Mesenchymal stem cell (in vitro differentiated cells and primary cell): ENCODE measurements around the gene KIAA1671.
"Not testable (repeated sequence)": the region's sequence is repeated elsewhere in the genome, so short reads cannot be mapped to it uniquely, and the experiment has no call there.

Experiments used
- DNase-seq: peaks from one replicate; pipeline ENCODE4 v3.0.0-alpha.2; 2013
- H2AFZ ChIP-seq: one replicate; pipeline ENCODE4 v1.6.1; 2013; ENCODE audit warnings: low read depth, mild to moderate bottlenecking, control low read depth, inconsistent platforms, low read length, moderate library complexity
- H2AK5ac ChIP-seq: 2 replicates; pipeline ENCODE4 v1.6.1; 2013; ENCODE audit warnings: low read length, moderate library complexity, mild to moderate bottlenecking, inconsistent platforms; ENCODE audit not compliant: severe bottlenecking
- H2BK120ac ChIP-seq: one replicate; pipeline ENCODE4 v1.6.1; 2013; ENCODE audit warnings: low read depth, mild to moderate bottlenecking, inconsistent platforms, low read length, moderate library complexity
- H2BK12ac ChIP-seq, 2 experiments: one replicate each; pipeline ENCODE4 v1.6.1; 2013; ENCODE audit warnings: inconsistent platforms in 2 of 2, low read length in 2 of 2, mild to moderate bottlenecking in 2 of 2, moderate library complexity in 2 of 2, control low read depth in 1 of 2
- H2BK15ac ChIP-seq: one replicate; pipeline ENCODE4 v1.6.1; 2013; ENCODE audit warnings: mild to moderate bottlenecking, low read depth, inconsistent platforms; ENCODE audit not compliant: poor library complexity, severe bottlenecking
- H2BK5ac ChIP-seq: 2 replicates; pipeline ENCODE4 v1.6.1; 2013; ENCODE audit warnings: low read depth, mild to moderate bottlenecking, low read length, control low read depth, inconsistent platforms; ENCODE audit not compliant: poor library complexity, severe bottlenecking
- H3K14ac ChIP-seq, 2 experiments: one replicate each; pipeline ENCODE4 v1.6.1; 2013; ENCODE audit warnings: inconsistent platforms in 2 of 2, low read length in 2 of 2, control low read depth in 1 of 2, mild to moderate bottlenecking in 1 of 2, moderate library complexity in 1 of 2
- H3K18ac ChIP-seq, 2 experiments: one replicate each; pipeline ENCODE4 v1.6.1; 2013; ENCODE audit warnings: inconsistent platforms in 2 of 2, low read length in 2 of 2, control low read depth in 1 of 2, low read depth in 1 of 2, mild to moderate bottlenecking in 1 of 2
- H3K23ac ChIP-seq, 2 experiments: one replicate each; pipeline ENCODE4 v1.6.1; 2013; ENCODE audit warnings: inconsistent platforms in 2 of 2, low read length in 2 of 2, mild to moderate bottlenecking in 2 of 2, moderate library complexity in 2 of 2, control low read depth in 1 of 2
- H3K27ac ChIP-seq: 2 replicates; pipeline ENCODE4 v1.5.1; 2013; ENCODE audit warnings: mild to moderate bottlenecking, moderate library complexity, low read length, control low read depth, inconsistent platforms; ENCODE audit not compliant: poor library complexity, severe bottlenecking
- H3K27me3 ChIP-seq, 2 experiments: 2 replicates each; pipeline versions ENCODE4 v1.6.1 to v1.7.0; 2013; ENCODE audit warnings: low read length in 2 of 2, mild to moderate bottlenecking in 2 of 2, moderate library complexity in 2 of 2, control low read depth in 1 of 2, inconsistent platforms in 1 of 2; ENCODE audit not compliant: control insufficient read depth in 1 of 2, insufficient read depth in 1 of 2
- H3K36me3 ChIP-seq, 2 experiments: 2 replicates each; pipeline versions ENCODE4 v1.6.1 to v1.7.0; 2013; ENCODE audit warnings: low read length in 2 of 2, control low read depth in 1 of 2, inconsistent platforms in 1 of 2, low read depth in 1 of 2, mild to moderate bottlenecking in 1 of 2; ENCODE audit not compliant: insufficient read depth in 2 of 2, control insufficient read depth in 1 of 2
- H3K4ac ChIP-seq, 2 experiments: one replicate each; pipeline ENCODE4 v1.6.1; 2013; ENCODE audit warnings: inconsistent platforms in 2 of 2, low read length in 2 of 2, mild to moderate bottlenecking in 2 of 2, moderate library complexity in 2 of 2, control low read depth in 1 of 2, low read depth in 1 of 2
- H3K4me1 ChIP-seq: 2 replicates; pipeline ENCODE4 v1.6.1; 2013; ENCODE audit warnings: low read depth, low read length, control low read depth; ENCODE audit not compliant: control insufficient read depth, insufficient read depth
- H3K4me2 ChIP-seq: 2 replicates; pipeline ENCODE4 v1.6.1; 2013; ENCODE audit warnings: low read length, mild to moderate bottlenecking, inconsistent platforms; ENCODE audit not compliant: poor library complexity, severe bottlenecking
- H3K4me3 ChIP-seq, 2 experiments: 2 replicates each; pipeline versions ENCODE4 v1.5.1 to v1.7.0; 2013; ENCODE audit warnings: low read length in 2 of 2, mild to moderate bottlenecking in 2 of 2, control low read depth in 1 of 2, low read depth in 1 of 2; ENCODE audit not compliant: insufficient read depth in 1 of 2
- H3K79me1 ChIP-seq: replicated peaks from 2 replicates; pipeline ENCODE4 v1.6.1; 2013; ENCODE audit warnings: mild to moderate bottlenecking, control low read depth, low read length, inconsistent platforms; ENCODE audit not compliant: poor library complexity, severe bottlenecking
- H3K9ac ChIP-seq: 2 replicates; pipeline ENCODE4 v1.7.0; 2013; ENCODE audit warnings: mild to moderate bottlenecking, low read length, moderate library complexity
- H3K9me3 ChIP-seq: 2 replicates; pipeline ENCODE4 v1.7.0; 2013; ENCODE audit warnings: mild to moderate bottlenecking, low read length; ENCODE audit not compliant: control insufficient read depth
- H4K8ac ChIP-seq: one replicate; pipeline ENCODE4 v1.6.1; 2013; ENCODE audit warnings: inconsistent platforms, mild to moderate bottlenecking, low read length, moderate library complexity
- H4K91ac ChIP-seq: one replicate; pipeline ENCODE4 v1.6.1; 2013; ENCODE audit warnings: mild to moderate bottlenecking, low read length, inconsistent platforms
- WGBS: methylation state at CpG from one replicate; pipeline ENCODE4 v1.1.7; 2013; ENCODE audit warnings: mixed read lengths; 5-methylcytosine and 5-hydroxymethylcytosine counted together

KIAA1671 gene

GRCh38 chr22:25230760-25231159 lies 278.2 kb downstream of the KIAA1671 start:
- H3K18ac ChIP-seq, H3K4me2 ChIP-seq, H2BK12ac ChIP-seq, H3K79me1 ChIP-seq, H3K27ac ChIP-seq, DNase-seq, H4K91ac ChIP-seq, H3K4ac ChIP-seq, H3K4me3 ChIP-seq, H2AK5ac ChIP-seq, H3K9me3 ChIP-seq, H2BK5ac ChIP-seq, H3K9ac ChIP-seq, H2AFZ ChIP-seq, H4K8ac ChIP-seq, H3K23ac ChIP-seq, H2BK120ac ChIP-seq, H2BK15ac ChIP-seq, H3K36me3 ChIP-seq, H3K14ac ChIP-seq, H3K4me1 ChIP-seq: not testable (repeated sequence)
- WGBS, result 56% methylated on average over 2 of the region's 2 CpGs
- H3K27me3 ChIP-seq, result peaks cover 8 to 26% of the 10 kb centered on the region in 2 experiments

- Histone ChIP-seq H3K27me3 (peaks cover 12 to 31% of the 10 kb centered on the region in 2 experiments), H3K4ac (no peak overlapping the region), H2BK5ac (no peak overlapping the region), H2BK12ac (no peak overlapping the region), H3K4me1 (peaks cover 5% of the 10 kb centered on the region), H4K91ac (no peak overlapping the region), H3K4me2 (no peak overlapping the region), H3K27ac (no peak overlapping the region), H2AK5ac (no peak overlapping the region), H3K14ac (no peak overlapping the region), H3K9ac (no peak overlapping the region), H3K23ac (no peak overlapping the region), H3K36me3 (no peaks in the 10 kb centered on the region), H2BK15ac (no peak overlapping the region), H3K4me3 (no peak overlapping the region), H4K8ac (no peak overlapping the region), H2BK120ac (no peak overlapping the region), H2AFZ (no peak overlapping the region), H3K18ac (no peak overlapping the region), H3K9me3 (no peaks in the 10 kb centered on the region), H3K79me1 (no peaks in the 10 kb centered on the region)
- WGBS, result 90% methylated on average over 5 of the region's 5 CpGs
- DNase-seq, result no peak
Measured at GRCh38 chr22:25232301-25232700, 279.8 kb downstream of the KIAA1671 start.

GRCh38 chr22:25233706-25234105 lies 281.2 kb downstream of the KIAA1671 start:
- not testable (repeated sequence) for H3K4me3 ChIP-seq, H2AFZ ChIP-seq, H2BK120ac ChIP-seq, H3K4ac ChIP-seq, H3K4me2 ChIP-seq, H3K18ac ChIP-seq, H3K9ac ChIP-seq, H3K27ac ChIP-seq, H4K91ac ChIP-seq, H2BK5ac ChIP-seq, H2AK5ac ChIP-seq, H3K4me1 ChIP-seq, H4K8ac ChIP-seq, H2BK15ac ChIP-seq, H2BK12ac ChIP-seq, H3K36me3 ChIP-seq, H3K23ac ChIP-seq, DNase-seq, H3K9me3 ChIP-seq, H3K79me1 ChIP-seq, H3K14ac ChIP-seq
- peaks cover 17 to 36% of the 10 kb centered on the region in 2 experiments for H3K27me3 ChIP-seq

GRCh38 chr22:25235547-25236290 lies 283.2 kb downstream of the KIAA1671 start:
- Histone ChIP-seq H3K36me3 (no peaks in the 10 kb centered on the region), H3K9ac (no peak overlapping the region), H4K91ac (no peak overlapping the region), H2BK5ac (no peak overlapping the region), H3K14ac (no peak overlapping the region), H2AK5ac (no peak overlapping the region), H3K4me2 (no peak overlapping the region), H3K27ac (no peak overlapping the region), H3K23ac (no peak overlapping the region), H2BK120ac (no peak overlapping the region), H2AFZ (no peak overlapping the region), H3K4me3 (peak overlapping the region in 1 of 2 experiments; percentile 39), H4K8ac (no peak overlapping the region), H3K27me3 (peaks cover 17 to 40% of the 10 kb centered on the region in 2 experiments), H3K4ac (no peak overlapping the region), H3K4me1 (peaks cover 5% of the 10 kb centered on the region), H2BK12ac (no peak overlapping the region), H2BK15ac (no peak overlapping the region), H3K79me1 (no peaks in the 10 kb centered on the region), H3K9me3 (no peaks in the 10 kb centered on the region), H3K18ac (no peak overlapping the region)
- peak; percentile 71 for DNase-seq
- WGBS, result 16% methylated on average over 29 of the region's 30 CpGs
